Measurements from ENCODE around the gene BCL2A1. TPM values are rescaled to one million over a fixed set of nuclear protein-coding genes. Genes with fewer than 3 reads are reported as not detected.

Gene BCL2A1
- total RNA-seq, 1 donor from 2014 or later, result 0.26 TPM

DNA sequence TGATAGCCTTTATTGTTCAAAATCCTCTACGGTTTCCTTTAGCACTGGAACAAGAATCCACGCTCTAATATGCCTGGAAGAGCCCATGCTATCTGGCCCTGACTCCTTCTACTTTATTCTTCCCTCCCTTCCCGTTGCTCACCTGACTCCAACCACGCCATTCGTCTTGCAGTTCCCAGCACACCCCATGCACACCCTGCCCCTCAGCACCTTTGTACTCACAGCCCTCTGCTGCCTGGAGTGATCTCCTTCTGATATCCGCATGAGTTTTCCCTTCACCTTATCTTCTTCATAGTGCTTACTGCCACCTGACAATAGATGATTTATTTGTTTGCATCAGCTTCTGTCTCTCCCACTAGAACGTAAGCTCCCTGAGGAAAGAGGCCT lies 16.6 kb upstream of the BCL2A1 start:
- TF ChIP-seq, protein P1, sequence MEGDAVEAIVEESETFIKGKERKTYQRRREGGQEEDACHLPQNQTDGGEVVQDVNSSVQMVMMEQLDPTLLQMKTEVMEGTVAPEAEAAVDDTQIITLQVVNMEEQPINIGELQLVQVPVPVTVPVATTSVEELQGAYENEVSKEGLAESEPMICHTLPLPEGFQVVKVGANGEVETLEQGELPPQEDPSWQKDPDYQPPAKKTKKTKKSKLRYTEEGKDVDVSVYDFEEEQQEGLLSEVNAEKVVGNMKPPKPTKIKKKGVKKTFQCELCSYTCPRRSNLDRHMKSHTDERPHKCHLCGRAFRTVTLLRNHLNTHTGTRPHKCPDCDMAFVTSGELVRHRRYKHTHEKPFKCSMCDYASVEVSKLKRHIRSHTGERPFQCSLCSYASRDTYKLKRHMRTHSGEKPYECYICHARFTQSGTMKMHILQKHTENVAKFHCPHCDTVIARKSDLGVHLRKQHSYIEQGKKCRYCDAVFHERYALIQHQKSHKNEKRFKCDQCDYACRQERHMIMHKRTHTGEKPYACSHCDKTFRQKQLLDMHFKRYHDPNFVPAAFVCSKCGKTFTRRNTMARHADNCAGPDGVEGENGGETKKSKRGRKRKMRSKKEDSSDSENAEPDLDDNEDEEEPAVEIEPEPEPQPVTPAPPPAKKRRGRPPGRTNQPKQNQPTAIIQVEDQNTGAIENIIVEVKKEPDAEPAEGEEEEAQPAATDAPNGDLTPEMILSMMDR (IDR thresholded peaks at IDR 0.05; ENCODE audit: insufficient read depth, low read length, severe bottlenecking), result no peak
- Histone ChIP-seq H3K36me3 (ENCODE audit: control insufficient read depth, insufficient read depth, low read length) (no peaks in the 10 kb centered on the region), H3K27me3 (ENCODE audit: control insufficient read depth, insufficient read depth, low read length) (no peaks in the 10 kb centered on the region), H3K4me3 (ENCODE audit: low read depth, low read length) (no peak overlapping the region)
- DNase-seq (ENCODE audit: low read depth), result no peak
- no peak for FAIRE-seq

DNA sequence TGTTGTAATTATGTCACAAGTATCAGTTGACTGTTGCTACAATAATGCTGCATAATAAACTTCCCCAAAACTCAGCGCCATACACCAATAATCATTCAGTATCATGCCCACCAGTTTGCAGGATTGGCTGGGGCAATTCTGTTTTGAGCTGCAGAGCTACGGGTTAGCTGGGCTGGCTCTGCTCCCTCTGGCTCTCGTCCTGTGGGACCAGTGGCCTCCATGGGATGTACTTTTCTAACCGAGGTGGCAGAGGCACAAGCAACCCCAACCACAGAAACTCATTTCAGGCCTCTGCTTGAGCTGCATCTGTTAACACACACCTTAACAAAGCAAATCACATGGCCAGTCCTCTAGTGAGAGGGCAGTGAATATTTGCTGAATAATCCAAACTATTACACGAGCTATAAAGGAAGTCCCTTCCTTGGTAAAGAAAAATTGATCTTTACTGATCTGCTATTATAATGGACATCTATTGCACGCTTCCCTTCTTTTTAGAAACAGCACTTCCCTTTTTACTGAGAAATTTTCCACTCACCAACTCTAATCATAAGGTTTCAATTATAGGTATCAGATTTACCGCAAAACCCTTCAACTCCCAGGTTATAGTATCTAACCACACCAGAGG lies 10.9 kb upstream of the BCL2A1 start:
- DNase-seq (ENCODE audit: low read depth) (no peak), FAIRE-seq (no peak)
- Histone ChIP-seq H3K36me3 (ENCODE audit: control insufficient read depth, insufficient read depth, low read length) (no peaks in the 10 kb centered on the region), H3K4me3 (ENCODE audit: low read depth, low read length) (no peak overlapping the region), H3K27me3 (ENCODE audit: control insufficient read depth, insufficient read depth, low read length) (no peaks in the 10 kb centered on the region)
- TF ChIP-seq, protein P1 (IDR thresholded peaks at IDR 0.05; ENCODE audit: insufficient read depth, low read length, severe bottlenecking), result no peak

DNA sequence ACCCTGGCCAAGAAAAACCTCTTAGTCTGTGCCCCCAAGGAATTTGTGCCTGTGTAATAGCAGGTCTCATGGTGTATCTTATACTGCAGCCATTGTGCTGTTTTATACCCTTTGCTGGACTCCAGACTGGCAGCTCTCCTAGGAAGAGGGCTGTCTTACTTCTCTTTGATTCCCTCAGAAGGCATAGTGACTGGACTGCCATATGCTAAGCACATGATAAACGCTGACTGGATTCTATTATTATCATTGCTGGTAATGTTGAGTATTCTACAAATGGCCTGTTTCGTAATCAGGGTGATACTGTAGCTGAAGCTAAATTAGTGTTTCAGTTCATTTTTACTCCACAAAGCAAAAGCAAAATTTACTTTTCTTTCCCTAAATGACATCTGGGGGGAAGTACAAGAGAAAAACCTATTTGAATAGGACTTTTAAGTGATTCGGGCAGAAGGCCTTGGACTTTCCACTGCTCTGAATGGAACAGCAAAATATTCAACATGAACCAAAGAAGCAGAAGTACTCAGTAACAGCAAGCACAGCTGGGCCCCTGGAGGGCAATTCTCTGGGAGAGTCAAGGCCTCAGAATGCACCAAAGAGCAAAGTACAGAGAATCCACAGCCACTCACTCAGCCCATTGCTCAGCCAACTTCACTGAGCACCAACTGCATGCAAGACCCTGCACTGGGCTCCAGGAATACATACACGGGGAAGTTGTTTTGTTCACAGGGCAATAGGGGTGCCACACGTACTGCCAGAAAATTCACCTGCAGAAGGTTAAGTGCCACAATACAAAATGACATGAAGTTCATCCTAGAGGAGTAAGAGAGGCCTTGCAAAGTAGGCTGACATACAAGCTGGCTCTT lies 7.9 kb upstream of the BCL2A1 start:
- no peak for FAIRE-seq
- no peaks in the 10 kb centered on the region for H3K27me3 ChIP-seq (ENCODE audit: control insufficient read depth, insufficient read depth, low read length)
- H3K4me3 ChIP-seq (ENCODE audit: low read depth, low read length), result no peak overlapping the region
- DNase-seq (ENCODE audit: low read depth), result peak; percentile 71
- TF ChIP-seq, protein P1 (IDR thresholded peaks at IDR 0.05; ENCODE audit: insufficient read depth, low read length, severe bottlenecking), result no peak
- H3K36me3 ChIP-seq (ENCODE audit: control insufficient read depth, insufficient read depth, low read length), result no peaks in the 10 kb centered on the region

DNA sequence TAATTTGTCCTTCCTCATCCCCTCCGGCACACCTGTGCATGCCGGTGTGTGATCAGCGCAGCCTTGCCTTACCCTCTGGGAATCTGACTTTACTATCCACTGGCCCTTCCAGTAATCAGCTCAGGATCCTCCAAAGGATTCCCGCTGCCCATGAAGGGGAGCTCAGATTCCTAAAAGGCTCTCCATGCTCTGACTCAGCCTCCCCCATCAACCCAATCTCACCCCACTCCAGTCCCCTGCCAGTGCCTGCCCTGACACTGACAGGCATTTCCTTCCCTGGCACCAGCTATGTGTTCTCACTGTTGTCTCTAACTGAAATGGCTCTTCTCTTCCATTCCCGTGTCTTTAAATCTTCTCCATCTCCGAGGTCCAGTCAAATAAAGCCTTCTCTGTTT lies 7.3 kb upstream of the BCL2A1 start:
- H3K4me3 ChIP-seq (ENCODE audit: low read depth, low read length), result no peak overlapping the region
- FAIRE-seq, result no peak
- TF ChIP-seq, protein P1 (IDR thresholded peaks at IDR 0.05; ENCODE audit: insufficient read depth, low read length, severe bottlenecking), result no peak
- DNase-seq (ENCODE audit: low read depth), result no peak
- no peaks in the 10 kb centered on the region for H3K27me3 ChIP-seq (ENCODE audit: control insufficient read depth, insufficient read depth, low read length)
- H3K36me3 ChIP-seq (ENCODE audit: control insufficient read depth, insufficient read depth, low read length), result no peaks in the 10 kb centered on the region

DNA sequence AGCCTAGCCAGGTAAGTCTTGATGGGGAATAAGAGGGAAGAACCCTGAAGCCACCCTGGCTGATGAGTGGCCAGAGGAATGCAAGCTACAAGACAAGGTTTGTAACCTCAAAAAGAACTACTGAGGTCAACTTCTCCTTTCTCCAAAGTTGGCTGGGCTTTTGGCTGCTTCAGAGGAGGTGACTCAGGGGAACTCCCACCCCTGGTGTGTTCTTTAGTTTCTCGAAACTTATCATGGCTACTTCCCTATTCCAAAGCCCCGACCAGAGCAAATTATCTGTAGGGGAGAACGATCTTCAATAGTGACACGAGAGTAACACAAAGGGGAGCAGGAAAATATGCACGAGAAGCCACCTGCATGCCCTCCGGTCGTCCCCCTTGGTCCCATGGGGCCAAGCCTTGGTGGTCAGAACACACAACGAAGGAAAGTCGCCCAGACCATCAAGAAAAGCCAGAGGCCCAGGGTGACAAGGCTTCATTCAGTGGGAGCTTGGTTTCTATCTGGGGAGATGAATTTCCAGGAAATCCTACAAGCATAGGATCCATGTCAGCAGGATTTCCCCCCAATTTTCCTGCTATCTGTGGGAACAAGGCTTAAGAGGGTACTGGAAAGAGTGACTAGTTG lies 6.5 kb upstream of the BCL2A1 start:
- no peaks in the 10 kb centered on the region for H3K36me3 ChIP-seq (ENCODE audit: control insufficient read depth, insufficient read depth, low read length)
- H3K4me3 ChIP-seq (ENCODE audit: low read depth, low read length), result no peak overlapping the region
- DNase-seq (ENCODE audit: low read depth) (no peak), FAIRE-seq (no peak)
- no peaks in the 10 kb centered on the region for H3K27me3 ChIP-seq (ENCODE audit: control insufficient read depth, insufficient read depth, low read length)
- TF ChIP-seq, protein P1 (IDR thresholded peaks at IDR 0.05; ENCODE audit: insufficient read depth, low read length, severe bottlenecking), result no peak

Data from bronchial epithelial cell (primary cell).